ENCODE measurements around the gene SAFB.

DNA sequence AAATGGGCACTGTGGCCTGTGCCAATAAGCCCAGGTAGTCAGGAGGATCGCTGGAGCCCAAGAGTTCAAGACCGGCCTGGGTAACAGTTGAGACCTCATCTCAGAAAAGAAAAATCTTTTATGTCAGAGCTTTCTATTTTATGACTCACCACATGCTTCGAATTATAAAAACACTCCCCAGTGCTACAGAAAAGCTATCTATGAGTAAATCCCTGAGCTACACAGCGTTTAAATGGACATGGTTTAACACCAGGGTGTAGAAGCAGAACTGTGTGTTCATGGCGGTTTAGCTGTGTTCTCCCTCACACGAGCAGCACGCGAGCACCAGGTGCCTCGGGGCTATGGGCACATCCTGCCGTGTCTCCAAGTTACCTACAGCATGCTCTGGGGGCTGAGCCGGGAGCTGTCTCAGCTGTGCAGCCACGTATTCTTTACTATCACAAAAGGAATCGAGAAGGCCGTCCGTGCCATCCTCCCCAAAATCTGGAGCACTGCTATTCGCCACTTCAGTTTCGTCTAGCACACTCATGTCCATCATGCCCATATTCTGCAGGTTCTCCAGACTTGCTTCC is 7.0 kb upstream of the SAFB start:
- TF ChIP-seq, protein P1, sequence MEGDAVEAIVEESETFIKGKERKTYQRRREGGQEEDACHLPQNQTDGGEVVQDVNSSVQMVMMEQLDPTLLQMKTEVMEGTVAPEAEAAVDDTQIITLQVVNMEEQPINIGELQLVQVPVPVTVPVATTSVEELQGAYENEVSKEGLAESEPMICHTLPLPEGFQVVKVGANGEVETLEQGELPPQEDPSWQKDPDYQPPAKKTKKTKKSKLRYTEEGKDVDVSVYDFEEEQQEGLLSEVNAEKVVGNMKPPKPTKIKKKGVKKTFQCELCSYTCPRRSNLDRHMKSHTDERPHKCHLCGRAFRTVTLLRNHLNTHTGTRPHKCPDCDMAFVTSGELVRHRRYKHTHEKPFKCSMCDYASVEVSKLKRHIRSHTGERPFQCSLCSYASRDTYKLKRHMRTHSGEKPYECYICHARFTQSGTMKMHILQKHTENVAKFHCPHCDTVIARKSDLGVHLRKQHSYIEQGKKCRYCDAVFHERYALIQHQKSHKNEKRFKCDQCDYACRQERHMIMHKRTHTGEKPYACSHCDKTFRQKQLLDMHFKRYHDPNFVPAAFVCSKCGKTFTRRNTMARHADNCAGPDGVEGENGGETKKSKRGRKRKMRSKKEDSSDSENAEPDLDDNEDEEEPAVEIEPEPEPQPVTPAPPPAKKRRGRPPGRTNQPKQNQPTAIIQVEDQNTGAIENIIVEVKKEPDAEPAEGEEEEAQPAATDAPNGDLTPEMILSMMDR (IDR thresholded peaks at IDR 0.05; ENCODE audit: poor library complexity): no peak
- TF ChIP-seq EZH2 (IDR thresholded peaks at IDR 0.05; ENCODE audit: borderline replicate concordance) (no peak), EZH2phosphoT487 (IDR thresholded peaks at IDR 0.05; ENCODE audit: low read depth, severe bottlenecking, unreplicated experiment) (no peak)
